ENCODE measurements around the gene ACTN3.

DNA sequence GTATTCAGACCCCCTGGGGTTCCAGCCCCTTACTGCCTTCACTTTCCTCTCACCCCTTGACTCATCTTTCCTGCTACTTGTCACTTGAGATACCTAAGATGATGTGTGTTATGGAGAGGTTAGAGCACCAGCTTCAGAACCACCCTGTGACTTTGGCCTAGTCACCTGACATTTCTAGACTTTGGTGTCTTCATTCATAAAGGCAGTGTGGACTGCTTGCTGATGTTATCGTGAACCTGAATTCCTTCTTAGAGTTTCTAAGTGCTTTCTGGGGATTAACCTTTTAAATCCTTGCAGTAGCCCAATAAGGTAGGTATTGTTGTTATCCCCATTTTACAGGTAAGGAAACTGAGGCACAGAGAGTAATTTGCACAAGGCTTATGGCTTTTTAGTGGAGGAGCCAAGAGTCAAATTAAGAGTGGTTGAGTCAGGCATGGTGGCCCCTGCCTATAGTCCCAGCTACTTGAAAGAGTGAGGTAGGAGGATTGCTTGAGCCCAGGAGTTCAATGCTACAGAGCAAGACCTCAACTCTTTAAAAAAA is 41.4 kb upstream of the ACTN3 start:
- TF ChIP-seq GATA3 (IDR thresholded peaks at IDR 0.05; ENCODE audit: low read depth, low read length), result no peak
- TF ChIP-seq GATA2 (IDR thresholded peaks at IDR 0.05; ENCODE audit: low read depth, low read length), result no peak

Data from SH-SY5Y (cell line).